ENCODE measurements around the gene MEGF11. TPM values are rescaled to one million over a fixed set of nuclear protein-coding genes. Genes with fewer than 3 reads are reported as not detected.

The MEGF11 gene
- total RNA-seq, 4 donors from 2014 or later: not detected

- H3K4me1 ChIP-seq: no peaks in the 10 kb centered on the region
- TF ChIP-seq POLR2A (IDR thresholded peaks at IDR 0.05): no peak
- no peak for TF ChIP-seq CTCF (IDR thresholded peaks at IDR 0.05)
- no peak overlapping the region for H3K27ac ChIP-seq
- no peak for DNase-seq
- H3K27me3 ChIP-seq: no peaks in the 10 kb centered on the region
- H3K36me3 ChIP-seq: no peaks in the 10 kb centered on the region
- H3K4me3 ChIP-seq: no peak overlapping the region
- no peaks in the 10 kb centered on the region for H3K9me3 ChIP-seq
Observed at GRCh38 chr15:66231394-66232266, 21.9 kb downstream of the MEGF11 start.

GRCh38 chr15:66229790-66230465, 23.6 kb downstream of the MEGF11 start:
- TF ChIP-seq CTCF (IDR thresholded peaks at IDR 0.05) (no peak), POLR2A (IDR thresholded peaks at IDR 0.05) (no peak)
- H3K4me3 ChIP-seq: no peak overlapping the region
- H3K9me3 ChIP-seq: no peaks in the 10 kb centered on the region
- no peak for DNase-seq
- H3K27ac ChIP-seq: no peak overlapping the region
- H3K4me1 ChIP-seq: no peaks in the 10 kb centered on the region
- H3K36me3 ChIP-seq: no peaks in the 10 kb centered on the region
- no peaks in the 10 kb centered on the region for H3K27me3 ChIP-seq

- no peaks in the 10 kb centered on the region for H3K4me1 ChIP-seq
- DNase-seq: no peak
- H3K27me3 ChIP-seq: no peaks in the 10 kb centered on the region
- TF ChIP-seq CTCF (IDR thresholded peaks at IDR 0.05) (no peak), POLR2A (IDR thresholded peaks at IDR 0.05) (no peak)
- H3K4me3 ChIP-seq: no peak overlapping the region
- H3K9me3 ChIP-seq: no peaks in the 10 kb centered on the region
- no peaks in the 10 kb centered on the region for H3K36me3 ChIP-seq
- H3K27ac ChIP-seq: no peak overlapping the region
Observed at GRCh38 chr15:66228807-66229735, 24.5 kb downstream of the MEGF11 start.

- Histone ChIP-seq H3K27me3 (no peaks in the 10 kb centered on the region), H3K4me1 (no peaks in the 10 kb centered on the region), H3K4me3 (no peak overlapping the region), H3K36me3 (no peaks in the 10 kb centered on the region), H3K27ac (no peak overlapping the region), H3K9me3 (no peaks in the 10 kb centered on the region)
- no peak for DNase-seq
- TF ChIP-seq CTCF (IDR thresholded peaks at IDR 0.05): no peak
- no peak for TF ChIP-seq POLR2A (IDR thresholded peaks at IDR 0.05)
Observed at GRCh38 chr15:66226736-66227135, 26.8 kb downstream of the MEGF11 start.

- no peak overlapping the region for H3K27ac ChIP-seq
- DNase-seq: no peak
- H3K4me1 ChIP-seq: no peaks in the 10 kb centered on the region
- no peak overlapping the region for H3K4me3 ChIP-seq
- H3K27me3 ChIP-seq: no peaks in the 10 kb centered on the region
- no peak for TF ChIP-seq CTCF (IDR thresholded peaks at IDR 0.05)
- no peak for TF ChIP-seq POLR2A (IDR thresholded peaks at IDR 0.05)
- no peaks in the 10 kb centered on the region for H3K36me3 ChIP-seq
- no peaks in the 10 kb centered on the region for H3K9me3 ChIP-seq
Observed at GRCh38 chr15:66225656-66226274, 27.8 kb downstream of the MEGF11 start.

Data from Peyer's patch (tissue), 4 donors.